ENCODE data around the gene IRF2BP1. TPM values are rescaled to one million over a fixed set of nuclear protein-coding genes. Genes with fewer than 3 reads are reported as not detected.
"Not testable (repeated sequence)": the region's sequence is repeated elsewhere in the genome, so short reads cannot be mapped to it uniquely, and the experiment has no call there.

IRF2BP1 gene
- total RNA-seq, 3 donors from 2014 or later = 16.5 to 26.5 (median 19.7) TPM

GRCh38 chr19:45873219-45873772 lies 12.6 kb downstream of the IRF2BP1 start:
- intact Hi-C loops (cut with DNase I; ENCODE audit: low total_unique reads) = no loop called here
- Histone ChIP-seq H3K27ac (no peak overlapping the region), H3K4me1 (peaks cover under 1 to 14% of the 10 kb centered on the region in 2 donors), H3K36me3 (no peaks in the 10 kb centered on the region), H3K4me3 (no peak overlapping the region), H3K9me3 (no peaks in the 10 kb centered on the region), H3K27me3 (no peaks in the 10 kb centered on the region)
- no peak for TF ChIP-seq POLR2AphosphoS5 (IDR thresholded peaks at IDR 0.05)
- TF ChIP-seq POLR2A (IDR thresholded peaks at IDR 0.05) = no peak
- no peak for DNase-seq (ENCODE audit: low spot score in 2 of 2)

- Histone ChIP-seq H3K4me3 (no peak overlapping the region), H3K27me3 (no peaks in the 10 kb centered on the region), H3K9me3 (no peaks in the 10 kb centered on the region), H3K36me3 (no peaks in the 10 kb centered on the region), H3K27ac (no peak overlapping the region), H3K4me1 (peaks cover 0 to 6% of the 10 kb centered on the region in 2 donors)
- TF ChIP-seq CTCF (IDR thresholded peaks at IDR 0.05) (no peak), POLR2AphosphoS5 (IDR thresholded peaks at IDR 0.05) (no peak), POLR2A (IDR thresholded peaks at IDR 0.05) (no peak)
- intact Hi-C loops (cut with DNase I; ENCODE audit: low total_unique reads) = no loop called here
- no peak for DNase-seq (ENCODE audit: low spot score in 2 of 2)
Observed at GRCh38 chr19:45872095-45872919, 13.6 kb downstream of the IRF2BP1 start.

GRCh38 chr19:45870798-45871197 lies 15.1 kb downstream of the IRF2BP1 start:
- TF ChIP-seq CTCF (IDR thresholded peaks at IDR 0.05) (no peak), POLR2A (IDR thresholded peaks at IDR 0.05) (no peak), POLR2AphosphoS5 (IDR thresholded peaks at IDR 0.05) (no peak)
- intact Hi-C loops (cut with DNase I; ENCODE audit: low total_unique reads) = no loop called here

GRCh38 chr19:45867241-45867640 lies 18.7 kb downstream of the IRF2BP1 start:
- H3K4me3 ChIP-seq; H3K27me3 ChIP-seq; intact Hi-C loops (cut with DNase I; ENCODE audit: low total_unique reads); DNase-seq (ENCODE audit: low spot score in 2 of 2); H3K27ac ChIP-seq; H3K9me3 ChIP-seq; H3K4me1 ChIP-seq; H3K36me3 ChIP-seq: not testable (repeated sequence)

More at GRCh38 chr19:45870798-45871197, 15.1 kb downstream of the IRF2BP1 start:
- Histone ChIP-seq H3K4me1 (no peaks in the 10 kb centered on the region), H3K36me3 (no peaks in the 10 kb centered on the region), H3K27me3 (no peaks in the 10 kb centered on the region), H3K27ac (no peak overlapping the region), H3K9me3 (no peaks in the 10 kb centered on the region), H3K4me3 (no peak overlapping the region)
- no peak for DNase-seq (ENCODE audit: low spot score in 2 of 2)

- no peak for DNase-seq (ENCODE audit: low spot score in 2 of 2)
- intact Hi-C loops (cut with DNase I; ENCODE audit: low total_unique reads) = no loop called here
- H3K27ac ChIP-seq = no peak overlapping the region
- H3K27me3 ChIP-seq = peaks cover 0 to 6% of the 10 kb centered on the region in 2 donors
- no peak for TF ChIP-seq POLR2AphosphoS5 (IDR thresholded peaks at IDR 0.05)
- no peak for TF ChIP-seq CTCF (IDR thresholded peaks at IDR 0.05)
- TF ChIP-seq POLR2A (IDR thresholded peaks at IDR 0.05) = no peak
- H3K4me3 ChIP-seq = no peak overlapping the region
- no peaks in the 10 kb centered on the region for H3K4me1 ChIP-seq
- no peaks in the 10 kb centered on the region for H3K9me3 ChIP-seq
- H3K36me3 ChIP-seq = no peaks in the 10 kb centered on the region
Observed at GRCh38 chr19:45866400-45867176, 19.4 kb downstream of the IRF2BP1 start.
